Upper lobe of right lung (tissue), 1 donor: ENCODE measurements around the gene RPL39. TPM values are rescaled to one million over a fixed set of nuclear protein-coding genes. Genes with fewer than 3 reads are reported as not detected.

ENCODE experiments used
- ATAC-seq: fragments of 200-7000 bp; cut with Tn5 transposase; one replicate; pipeline ENCODE4 v1.9.1; 2020; ENCODE audit warnings: mild to moderate bottlenecking, moderate library complexity
- DNase-seq: peaks from one replicate; pipeline ENCODE4 v3.0.0-alpha.2; 2020
- H3K27ac ChIP-seq: fragments of 200-600 bp; one replicate; pipeline ENCODE4 v1.8.0; 2022
- H3K27me3 ChIP-seq: fragments of 200-600 bp; one replicate; pipeline ENCODE4 v1.8.0; 2022; ENCODE audit warnings: mild to moderate bottlenecking
- H3K36me3 ChIP-seq: fragments of 200-600 bp; one replicate; pipeline ENCODE4 v1.8.0; 2022
- H3K4me1 ChIP-seq: fragments of 200-600 bp; one replicate; pipeline ENCODE4 v1.8.0; 2022
- H3K4me3 ChIP-seq: fragments of 200-600 bp; one replicate; pipeline ENCODE4 v1.8.0; 2022; ENCODE audit warnings: mild to moderate bottlenecking
- H3K9me3 ChIP-seq: fragments of 200-600 bp; one replicate; pipeline ENCODE4 v1.8.0; 2022
- intact Hi-C: fragments of 100-400 bp; cut with DNase I; formaldehyde crosslinking; loops from one replicate; pipeline ENCODE4 v1.11.0; 2022
- total RNA-seq: library from RNA; stranded (reverse); fragmentation: NEBNext Ultra II Directional; extraction: Animal tissue kit (Norgen Biotek cat#: 25700); gene quantifications from one replicate; pipeline ENCODE4 v1.2.1, GENCODE V29; 2021
- TF ChIP-seq, protein P1 (sequence below): fragments of 200-600 bp; IDR thresholded peaks from one replicate; pipeline ENCODE4 v1.8.0; 2022; ENCODE audit warnings: antibody characterized with exemption
- donor health status: DM: no; HTN: yes; CAD: no; lungs with severe emphysema.

The RPL39 gene
- total RNA-seq, 1 donor from 2014 or later, result 1,275 TPM

DNA sequence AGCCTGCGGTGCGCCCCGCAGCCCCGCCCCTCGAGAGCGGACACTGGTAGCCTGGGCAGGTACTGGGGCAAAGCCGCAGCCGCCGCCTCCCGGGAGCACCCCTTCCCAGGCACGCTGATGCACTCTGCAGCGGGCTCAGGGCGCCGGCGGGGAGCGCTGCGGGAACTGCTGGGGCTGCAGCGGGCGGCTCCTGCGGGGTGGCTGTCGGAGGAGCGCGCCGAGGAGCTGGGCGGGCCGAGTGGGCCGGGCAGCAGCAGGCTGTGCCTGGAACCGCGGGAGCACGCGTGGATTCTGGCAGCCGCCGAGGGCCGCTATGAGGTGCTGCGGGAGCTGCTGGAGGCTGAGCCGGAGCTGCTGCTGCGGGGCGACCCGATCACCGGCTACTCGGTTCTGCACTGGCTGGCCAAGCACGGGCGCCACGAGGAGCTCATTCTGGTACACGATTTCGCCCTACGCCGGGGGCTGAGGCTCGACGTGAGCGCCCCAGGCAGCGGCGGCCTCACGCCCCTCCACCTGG lies 32.6 kb downstream of the RPL39 start:
- ATAC-seq (peak; percentile 65), DNase-seq (no peak)
- TF ChIP-seq, protein P1, sequence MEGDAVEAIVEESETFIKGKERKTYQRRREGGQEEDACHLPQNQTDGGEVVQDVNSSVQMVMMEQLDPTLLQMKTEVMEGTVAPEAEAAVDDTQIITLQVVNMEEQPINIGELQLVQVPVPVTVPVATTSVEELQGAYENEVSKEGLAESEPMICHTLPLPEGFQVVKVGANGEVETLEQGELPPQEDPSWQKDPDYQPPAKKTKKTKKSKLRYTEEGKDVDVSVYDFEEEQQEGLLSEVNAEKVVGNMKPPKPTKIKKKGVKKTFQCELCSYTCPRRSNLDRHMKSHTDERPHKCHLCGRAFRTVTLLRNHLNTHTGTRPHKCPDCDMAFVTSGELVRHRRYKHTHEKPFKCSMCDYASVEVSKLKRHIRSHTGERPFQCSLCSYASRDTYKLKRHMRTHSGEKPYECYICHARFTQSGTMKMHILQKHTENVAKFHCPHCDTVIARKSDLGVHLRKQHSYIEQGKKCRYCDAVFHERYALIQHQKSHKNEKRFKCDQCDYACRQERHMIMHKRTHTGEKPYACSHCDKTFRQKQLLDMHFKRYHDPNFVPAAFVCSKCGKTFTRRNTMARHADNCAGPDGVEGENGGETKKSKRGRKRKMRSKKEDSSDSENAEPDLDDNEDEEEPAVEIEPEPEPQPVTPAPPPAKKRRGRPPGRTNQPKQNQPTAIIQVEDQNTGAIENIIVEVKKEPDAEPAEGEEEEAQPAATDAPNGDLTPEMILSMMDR, result no peak
- Histone ChIP-seq H3K27me3 (no peaks in the 10 kb centered on the region), H3K4me3 (peak overlapping the region; percentile 53), H3K4me1 (no peaks in the 10 kb centered on the region), H3K27ac (no peak overlapping the region), H3K36me3 (no peaks in the 10 kb centered on the region), H3K9me3 (no peaks in the 10 kb centered on the region)
- intact Hi-C loops, result no loop called here

GRCh38 chrX:119757979-119758730 lies 33.3 kb downstream of the RPL39 start, which contains the start of gene SOWAHD:
Gene SOWAHD, plus strand, starts transcription at chrX:119758588. Its CDS starts 80 bp downstream, at chrX:119758668.
- intact Hi-C loops, result no loop called here
- Histone ChIP-seq H3K4me3 (peak within 1 kb of the TSS; percentile 53), H3K9me3 (no peaks in the 10 kb centered on the region), H3K36me3 (no peaks in the 10 kb centered on the region), H3K27me3 (no peaks in the 10 kb centered on the region), H3K27ac (no peak within 1 kb of the TSS), H3K4me1 (no peaks in the 10 kb centered on the region)
- peak; percentile 79 for ATAC-seq
- TF ChIP-seq, protein P1, result no peak
- DNase-seq, result peak; percentile 74

DNA sequence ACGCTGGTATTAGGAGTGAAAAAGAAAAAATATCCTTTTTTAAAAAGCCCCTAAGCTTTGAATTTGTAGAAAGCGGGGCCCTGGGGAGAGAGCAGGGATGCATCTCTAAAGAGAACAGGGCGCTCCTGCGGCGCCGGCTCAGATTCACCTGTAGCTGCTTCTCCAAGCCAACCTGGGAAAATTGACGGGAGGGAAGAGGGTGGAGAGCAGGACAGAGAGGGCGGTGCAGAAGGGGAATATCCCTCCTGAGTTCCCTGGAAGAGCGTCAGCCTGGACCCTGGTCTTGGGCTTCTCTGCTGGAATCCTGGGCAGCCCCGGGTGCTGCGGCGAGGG lies 33.8 kb downstream of the RPL39 start:
- TF ChIP-seq, protein P1, result no peak
- H3K9me3 ChIP-seq, result no peaks in the 10 kb centered on the region
- intact Hi-C loops, result no loop called here
- peak overlapping the region; percentile 53 for H3K4me3 ChIP-seq
- H3K36me3 ChIP-seq, result no peaks in the 10 kb centered on the region
- ATAC-seq, result no peak
- DNase-seq, result no peak
- no peaks in the 10 kb centered on the region for H3K27me3 ChIP-seq
- H3K4me1 ChIP-seq, result no peaks in the 10 kb centered on the region
- H3K27ac ChIP-seq, result no peak overlapping the region

GRCh38 chrX:119756926-119757635 lies 34.3 kb downstream of the RPL39 start:
- Histone ChIP-seq H3K4me1 (no peaks in the 10 kb centered on the region), H3K36me3 (no peaks in the 10 kb centered on the region), H3K4me3 (no peak overlapping the region), H3K9me3 (no peaks in the 10 kb centered on the region), H3K27me3 (no peaks in the 10 kb centered on the region), H3K27ac (peak overlapping the region; percentile 42)
- DNase-seq, result no peak
- TF ChIP-seq, protein P1, result no peak
- intact Hi-C loops, result no loop called here
- no peak for ATAC-seq

DNA sequence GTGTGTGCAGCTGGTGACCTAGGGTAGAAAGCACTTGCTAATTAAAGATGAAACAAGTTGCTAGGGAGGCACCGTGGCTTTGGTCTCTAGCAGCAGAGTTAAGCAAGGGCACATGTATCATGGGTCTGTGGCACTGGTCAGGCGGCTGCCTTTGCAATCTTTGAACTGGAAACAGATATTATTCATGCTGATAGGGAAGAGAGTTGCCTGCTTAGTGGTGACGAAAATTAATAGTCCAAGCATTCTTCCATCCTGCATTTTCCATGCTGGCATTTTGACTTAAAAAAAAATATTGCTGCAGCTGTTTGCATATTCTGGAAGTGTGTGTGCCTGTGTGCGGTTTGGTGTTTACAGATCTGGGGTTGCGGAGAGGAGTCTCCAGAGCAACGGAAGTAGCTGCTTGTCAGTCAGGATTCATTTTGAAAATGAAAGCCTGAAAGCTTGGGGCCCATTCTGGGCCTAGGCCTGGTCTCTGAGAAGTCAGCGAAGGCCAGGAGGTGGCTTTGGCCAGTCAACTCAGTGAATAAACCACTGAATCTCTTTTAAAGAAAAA lies 35.4 kb downstream of the RPL39 start:
- Histone ChIP-seq H3K36me3 (no peaks in the 10 kb centered on the region), H3K4me3 (no peak overlapping the region), H3K27me3 (no peaks in the 10 kb centered on the region), H3K9me3 (no peaks in the 10 kb centered on the region), H3K4me1 (no peaks in the 10 kb centered on the region), H3K27ac (peak overlapping the region; percentile 42)
- DNase-seq (no peak), ATAC-seq (peak; percentile 12)
- intact Hi-C loops, result no loop called here
- TF ChIP-seq, protein P1, result no peak
